ENCODE measurements around the gene AKAP8L. TPM values are rescaled to one million over a fixed set of nuclear protein-coding genes. Genes with fewer than 3 reads are reported as not detected.
"Not testable (repeated sequence)": the region's sequence is repeated elsewhere in the genome, so short reads cannot be mapped to it uniquely, and the experiment has no call there.

The AKAP8L gene
- total RNA-seq, 2 donors from 2014 or later: 190 to 237 TPM

GRCh38 chr19:15397782-15398181 is 21.0 kb downstream of the AKAP8L start:
- no peak overlapping the region for H3K9ac ChIP-seq (ENCODE audit: extremely low read depth, low read length, poor library complexity, severe bottlenecking)
- TF ChIP-seq CTCF (conservative IDR thresholded peaks at IDR 0.05): no peak
- Mint-ChIP-seq H3K4me1 (no peaks in the 10 kb centered on the region), H3K27ac (no peak overlapping the region), H3K36me3 (ENCODE audit: low read depth) (peaks cover 73% of the 10 kb centered on the region), H3K27me3 (ENCODE audit: insufficient read depth) (no peaks in the 10 kb centered on the region), H3K4me3 (no peak overlapping the region), H3K9me3 (no peaks in the 10 kb centered on the region)
- no peak overlapping the region for H3K4me3 ChIP-seq (ENCODE audit: low read length)
- peaks cover 75% of the 10 kb centered on the region for H3K36me3 ChIP-seq (ENCODE audit: control insufficient read depth, insufficient read depth, low read length)
- DNase-seq: peak; percentile 24
- H3K4me1 ChIP-seq (ENCODE audit: control insufficient read depth, insufficient read depth, low read length): no peaks in the 10 kb centered on the region
- 95 to 99% methylated on average over 10 to 11 of the region's 11 CpGs for WGBS, 2 experiments (ENCODE audit: insufficient coverage in 1 of 2, insufficient read length in 1 of 2)
- no peak overlapping the region for H3K27ac ChIP-seq (ENCODE audit: low read depth, low read length)
- no peaks in the 10 kb centered on the region for H3K9me3 ChIP-seq (ENCODE audit: control insufficient read depth, low read length)
- H3K27me3 ChIP-seq (ENCODE audit: control insufficient read depth, insufficient read depth, low read length, poor library complexity, severe bottlenecking): no peaks in the 10 kb centered on the region

- H3K36me3 Mint-ChIP-seq (ENCODE audit: low read depth): peaks cover 70% of the 10 kb centered on the region
- H3K4me1 Mint-ChIP-seq: no peaks in the 10 kb centered on the region
Measured at GRCh38 chr19:15397236-15397635, 21.6 kb downstream of the AKAP8L start.

GRCh38 chr19:15396436-15396835 is 22.4 kb downstream of the AKAP8L start:
- H3K9me3 Mint-ChIP-seq: no peaks in the 10 kb centered on the region
- H3K27ac Mint-ChIP-seq: no peak overlapping the region
- no peaks in the 10 kb centered on the region for H3K4me1 ChIP-seq (ENCODE audit: control insufficient read depth, insufficient read depth, low read length)
- no peak overlapping the region for H3K9ac ChIP-seq (ENCODE audit: extremely low read depth, low read length, poor library complexity, severe bottlenecking)
- WGBS, 2 experiments (ENCODE audit: insufficient coverage in 1 of 2, insufficient read length in 1 of 2): 92 to 99% methylated on average over 2 to 3 of the region's 3 CpGs
- no peaks in the 10 kb centered on the region for H3K27me3 Mint-ChIP-seq (ENCODE audit: insufficient read depth)
- H3K4me1 Mint-ChIP-seq: no peaks in the 10 kb centered on the region
- no peak overlapping the region for H3K4me3 ChIP-seq (ENCODE audit: low read length)
- no peaks in the 10 kb centered on the region for H3K27me3 ChIP-seq (ENCODE audit: control insufficient read depth, insufficient read depth, low read length, poor library complexity, severe bottlenecking)
- no peak for DNase-seq
- H3K36me3 Mint-ChIP-seq (ENCODE audit: low read depth): peaks cover 74% of the 10 kb centered on the region
- no peak overlapping the region for H3K27ac ChIP-seq (ENCODE audit: low read depth, low read length)
- no peak overlapping the region for H3K4me3 Mint-ChIP-seq
- H3K9me3 ChIP-seq (ENCODE audit: control insufficient read depth, low read length): no peaks in the 10 kb centered on the region
- TF ChIP-seq CTCF (conservative IDR thresholded peaks at IDR 0.05): no peak
- H3K36me3 ChIP-seq (ENCODE audit: control insufficient read depth, insufficient read depth, low read length): peaks cover 71% of the 10 kb centered on the region

More at GRCh38 chr19:15397236-15397635, 21.6 kb downstream of the AKAP8L start:
- no peak overlapping the region for H3K4me3 Mint-ChIP-seq
- no peak overlapping the region for H3K4me3 ChIP-seq (ENCODE audit: low read length)
- H3K9ac ChIP-seq (ENCODE audit: extremely low read depth, low read length, poor library complexity, severe bottlenecking): no peak overlapping the region
- no peak for TF ChIP-seq CTCF (conservative IDR thresholded peaks at IDR 0.05)
- H3K27me3 ChIP-seq (ENCODE audit: control insufficient read depth, insufficient read depth, low read length, poor library complexity, severe bottlenecking): no peaks in the 10 kb centered on the region
- H3K9me3 ChIP-seq (ENCODE audit: control insufficient read depth, low read length): no peaks in the 10 kb centered on the region
- H3K27ac Mint-ChIP-seq: no peak overlapping the region
- peak; percentile 13 for DNase-seq
- no peaks in the 10 kb centered on the region for H3K27me3 Mint-ChIP-seq (ENCODE audit: insufficient read depth)
- peaks cover 74% of the 10 kb centered on the region for H3K36me3 ChIP-seq (ENCODE audit: control insufficient read depth, insufficient read depth, low read length)
- no peaks in the 10 kb centered on the region for H3K4me1 ChIP-seq (ENCODE audit: control insufficient read depth, insufficient read depth, low read length)
- H3K27ac ChIP-seq (ENCODE audit: low read depth, low read length): no peak overlapping the region
- H3K9me3 Mint-ChIP-seq: no peaks in the 10 kb centered on the region
- 88 to 100% methylated on average over 6 of the region's 6 CpGs for whole genome bisulfite sequencing, 2 experiments (ENCODE audit: insufficient coverage in 1 of 2, insufficient read length in 1 of 2)

GRCh38 chr19:15395251-15395650 is 23.5 kb downstream of the AKAP8L start:
- H3K4me1 ChIP-seq (ENCODE audit: control insufficient read depth, insufficient read depth, low read length); H3K4me1 Mint-ChIP-seq; H3K27ac ChIP-seq (ENCODE audit: low read depth, low read length); H3K27me3 Mint-ChIP-seq (ENCODE audit: insufficient read depth); H3K4me3 Mint-ChIP-seq; H3K27ac Mint-ChIP-seq; H3K9ac ChIP-seq (ENCODE audit: extremely low read depth, low read length, poor library complexity, severe bottlenecking); H3K9me3 Mint-ChIP-seq; H3K27me3 ChIP-seq (ENCODE audit: control insufficient read depth, insufficient read depth, low read length, poor library complexity, severe bottlenecking); H3K4me3 ChIP-seq (ENCODE audit: low read length); H3K9me3 ChIP-seq (ENCODE audit: control insufficient read depth, low read length): not testable (repeated sequence)
- 93 to 96% methylated on average over 16 to 17 of the region's 17 CpGs for WGBS, 2 experiments (ENCODE audit: insufficient coverage in 1 of 2, insufficient read length in 1 of 2)
- peaks cover 68% of the 10 kb centered on the region for H3K36me3 ChIP-seq (ENCODE audit: control insufficient read depth, insufficient read depth, low read length)
- peaks cover 75% of the 10 kb centered on the region for H3K36me3 Mint-ChIP-seq (ENCODE audit: low read depth)
- DNase-seq: peak; percentile 9

All from endodermal cell (in vitro differentiated cells).